Mucosa of rectum (tissue), 2 donors: Measurements from ENCODE around the gene TMEM222.
A peak's percentile ranks its signal among the peaks of the same experiment; 100 is the strongest.

ENCODE experiments used
- H3K27ac ChIP-seq, 2 donors: one replicate each; pipeline ENCODE4 v1.7.0; 2013; ENCODE audit warnings: inconsistent platforms in 2 of 2, low read depth in 2 of 2, low read length in 2 of 2
- H3K27me3 ChIP-seq, 2 donors: one replicate each; pipeline ENCODE4 v1.7.0; 2013; ENCODE audit warnings: low read length in 2 of 2; ENCODE audit not compliant: control insufficient read depth in 2 of 2, insufficient read depth in 2 of 2
- H3K36me3 ChIP-seq, 2 donors: one replicate each; pipeline ENCODE4 v1.7.0; 2013; ENCODE audit warnings: low read length in 2 of 2; ENCODE audit not compliant: control insufficient read depth in 2 of 2, insufficient read depth in 2 of 2
- H3K4me1 ChIP-seq, 2 donors: one replicate each; pipeline ENCODE4 v1.7.0; 2013; ENCODE audit warnings: low read length in 2 of 2, mild to moderate bottlenecking in 1 of 2; ENCODE audit not compliant: control insufficient read depth in 2 of 2, insufficient read depth in 2 of 2
- H3K4me3 ChIP-seq, 2 donors: one replicate each; pipeline ENCODE4 v1.7.0; 2013; ENCODE audit warnings: low read length in 2 of 2
- H3K9ac ChIP-seq, 2 donors: one replicate each; pipeline ENCODE4 v1.7.0; 2013; ENCODE audit warnings: low read length in 2 of 2, low read depth in 1 of 2, mild to moderate bottlenecking in 1 of 2
- H3K9me3 ChIP-seq, 2 donors: one replicate each; pipeline ENCODE4 v1.7.0; 2013; ENCODE audit warnings: low read length in 2 of 2; ENCODE audit not compliant: control insufficient read depth in 2 of 2
- donor health status: healthy.
- donor health status: Normal muscosa, but diverticular disease.

The TMEM222 gene

GRCh38 chr1:27306071-27306470, 15.9 kb upstream of the TMEM222 start:
- H3K9ac ChIP-seq = no peak overlapping the region
- no peak overlapping the region for H3K27ac ChIP-seq
- no peaks in the 10 kb centered on the region for H3K9me3 ChIP-seq
- peaks cover 0 to 2% of the 10 kb centered on the region in 2 donors for H3K4me1 ChIP-seq
- no peaks in the 10 kb centered on the region for H3K27me3 ChIP-seq
- peaks cover 18 to 43% of the 10 kb centered on the region in 2 donors for H3K36me3 ChIP-seq
- H3K4me3 ChIP-seq = no peak overlapping the region

- H3K9ac ChIP-seq = no peak overlapping the region
- no peak overlapping the region for H3K4me3 ChIP-seq
- H3K36me3 ChIP-seq = peaks cover 18 to 33% of the 10 kb centered on the region in 2 donors
- no peak overlapping the region for H3K27ac ChIP-seq
- H3K27me3 ChIP-seq = no peaks in the 10 kb centered on the region
- no peaks in the 10 kb centered on the region for H3K4me1 ChIP-seq
- no peaks in the 10 kb centered on the region for H3K9me3 ChIP-seq
These were observed 14.8 kb upstream of the TMEM222 start for GRCh38 chr1:27306892-27307761.

- Histone ChIP-seq H3K27ac (no peak overlapping the region), H3K9me3 (no peaks in the 10 kb centered on the region), H3K36me3 (peaks cover 15 to 26% of the 10 kb centered on the region in 2 donors), H3K4me1 (no peaks in the 10 kb centered on the region), H3K9ac (no peak overlapping the region), H3K27me3 (no peaks in the 10 kb centered on the region), H3K4me3 (no peak overlapping the region)
These were observed 13.9 kb upstream of the TMEM222 start for GRCh38 chr1:27307874-27308598.

GRCh38 chr1:27314169-27314568, 7.8 kb upstream of the TMEM222 start:
- Histone ChIP-seq H3K27me3 (peaks cover 0 to 3% of the 10 kb centered on the region in 2 donors), H3K9me3 (no peaks in the 10 kb centered on the region), H3K4me3 (no peak overlapping the region), H3K9ac (no peak overlapping the region), H3K4me1 (no peaks in the 10 kb centered on the region), H3K27ac (no peak overlapping the region), H3K36me3 (peaks cover 0 to 3% of the 10 kb centered on the region in 2 donors)

- Histone ChIP-seq H3K9me3 (no peaks in the 10 kb centered on the region), H3K27me3 (peaks cover 0 to 3% of the 10 kb centered on the region in 2 donors), H3K4me1 (no peaks in the 10 kb centered on the region), H3K27ac (no peak overlapping the region), H3K9ac (no peak overlapping the region), H3K36me3 (peaks cover 0 to 3% of the 10 kb centered on the region in 2 donors), H3K4me3 (no peak overlapping the region)
These were observed 7.2 kb upstream of the TMEM222 start for GRCh38 chr1:27314737-27315136.

GRCh38 chr1:27316860-27317259, 5.1 kb upstream of the TMEM222 start:
- H3K9me3 ChIP-seq = no peaks in the 10 kb centered on the region
- H3K9ac ChIP-seq = no peak overlapping the region
- peaks cover 0 to 3% of the 10 kb centered on the region in 2 donors for H3K27me3 ChIP-seq
- H3K27ac ChIP-seq = no peak overlapping the region
- H3K4me1 ChIP-seq = no peaks in the 10 kb centered on the region
- no peaks in the 10 kb centered on the region for H3K36me3 ChIP-seq
- H3K4me3 ChIP-seq = no peak overlapping the region

- H3K9me3 ChIP-seq = no peaks in the 10 kb centered on the region
- H3K27ac ChIP-seq = no peak overlapping the region
- no peak overlapping the region for H3K4me3 ChIP-seq
- peaks cover 6 to 8% of the 10 kb centered on the region in 2 donors for H3K4me1 ChIP-seq
- H3K27me3 ChIP-seq = peaks cover 0 to 3% of the 10 kb centered on the region in 2 donors
- H3K36me3 ChIP-seq = no peaks in the 10 kb centered on the region
- H3K9ac ChIP-seq = no peak overlapping the region
These were observed 3.8 kb upstream of the TMEM222 start for GRCh38 chr1:27318136-27318535.

- Histone ChIP-seq H3K4me1 (peaks cover 10 to 12% of the 10 kb centered on the region in 2 donors), H3K9me3 (no peaks in the 10 kb centered on the region), H3K27me3 (peaks cover 0 to 3% of the 10 kb centered on the region in 2 donors), H3K27ac (no peak overlapping the region), H3K36me3 (no peaks in the 10 kb centered on the region), H3K9ac (no peak overlapping the region), H3K4me3 (no peak overlapping the region)
These were observed 3.4 kb upstream of the TMEM222 start for GRCh38 chr1:27318596-27318995.

- H3K36me3 ChIP-seq = peaks cover 12 to 24% of the 10 kb centered on the region in 2 donors
- H3K9ac ChIP-seq = peak overlapping the region; percentile 95 to 96
- peak overlapping the region; percentile 88 to 92 for H3K27ac ChIP-seq
- H3K9me3 ChIP-seq = no peaks in the 10 kb centered on the region
- H3K27me3 ChIP-seq = peaks cover 0 to 3% of the 10 kb centered on the region in 2 donors
- peak overlapping the region; percentile 99 to 100 for H3K4me3 ChIP-seq
- peaks cover 10 to 16% of the 10 kb centered on the region in 2 donors for H3K4me1 ChIP-seq
These were observed 742 bp downstream of the TMEM222 start for GRCh38 chr1:27322569-27323240.

- no peak overlapping the region for H3K27ac ChIP-seq
- peaks cover 10 to 16% of the 10 kb centered on the region in 2 donors for H3K4me1 ChIP-seq
- H3K36me3 ChIP-seq = peaks cover 17 to 28% of the 10 kb centered on the region in 2 donors
- H3K9ac ChIP-seq = no peak overlapping the region
- no peak overlapping the region for H3K4me3 ChIP-seq
- no peaks in the 10 kb centered on the region for H3K9me3 ChIP-seq
- H3K27me3 ChIP-seq = no peaks in the 10 kb centered on the region
These were observed 3.3 kb downstream of the TMEM222 start for GRCh38 chr1:27325286-27325685.
